Esophagus squamous epithelium (tissue), 5 donors: ENCODE measurements around the gene CRYM. TPM values are rescaled to one million over a fixed set of nuclear protein-coding genes. Genes with fewer than 3 reads are reported as not detected.
"Not testable (repeated sequence)": the region's sequence is repeated elsewhere in the genome, so short reads cannot be mapped to it uniquely, and the experiment has no call there.

Source experiments
- DNase-seq: peaks from one replicate; lab custom pipeline; 2025; lab: John Stamatoyannopoulos, UW
- H3K27ac ChIP-seq, 4 donors: fragments of 200-600 bp; sonication (generic); one replicate each; pipeline ENCODE4 v1.5.1; 2016 to 2019; ENCODE audit warnings: mild to moderate bottlenecking in 1 of 4
- H3K27me3 ChIP-seq, 4 donors: fragments of 200-600 bp; sonication (generic); 1 replicate in 3 of 4; 2 replicates in 1 of 4; pipeline versions ENCODE4 v1.5.1 to v1.6.0; 2017 to 2021; ENCODE audit warnings: antibody characterized with exemption in 1 of 4
- H3K36me3 ChIP-seq, 3 donors: fragments of 200-600 bp; sonication (generic); one replicate each; pipeline ENCODE4 v1.5.1; 2016 to 2019
- H3K4me1 ChIP-seq, 3 donors: fragments of 200-600 bp; sonication (generic); one replicate each; pipeline ENCODE4 v1.5.1; 2017 to 2019
- H3K4me3 ChIP-seq, 4 donors: fragments of 200-600 bp; sonication (generic); 1 replicate in 3 of 4; 2 replicates in 1 of 4; pipeline ENCODE4 v1.5.1; 2016 to 2019; ENCODE audit warnings: mild to moderate bottlenecking in 2 of 4, moderate library complexity in 1 of 4
- H3K9me3 ChIP-seq, 3 donors: fragments of 200-600 bp; sonication (generic); one replicate each; pipeline ENCODE4 v1.5.1; 2016 to 2019
- POLR2A ChIP-seq, 4 donors: fragments of 450-650 bp; IDR thresholded peaks; one replicate each; pipeline ENCODE4 v1.6.1; 2017; ENCODE audit warnings: antibody characterized with exemption in 4 of 4, mild to moderate bottlenecking in 4 of 4, moderate library complexity in 3 of 4
- WGBS, 2 donors: methylation state at CpG; one replicate each; pipeline ENCODE4 v1.1.5; 2018; 5-methylcytosine and 5-hydroxymethylcytosine counted together
- intact Hi-C: fragments of 100-400 bp; cut with DNase I; formaldehyde crosslinking; loops from one replicate; pipeline ENCODE4 v1.15.0; 2022
- total RNA-seq, 4 donors: library from RNA; depleted of rRNA; stranded (reverse); fragments of >200 nt; gene quantifications; one replicate each; pipeline ENCODE4 v1.1.0, GENCODE V29; 2016
- TF ChIP-seq, protein P1 (sequence below), 6 experiments: fragments of 450-650 bp in 4 of 6; fragments of 200-600 bp in 2 of 6; sonication (generic) in 2 of 6; IDR thresholded peaks; one replicate each; pipeline ENCODE4 v1.5.1; 2016 to 2019; ENCODE audit warnings: antibody characterized with exemption in 6 of 6, mild to moderate bottlenecking in 4 of 6, moderate library complexity in 4 of 6
- donor health status: DM: yes; HTN: yes; CAD: no.

CRYM gene
- total RNA-seq, 4 donors from 2014 or later = 2.0 to 13.9 (median 5.8) TPM

DNA sequence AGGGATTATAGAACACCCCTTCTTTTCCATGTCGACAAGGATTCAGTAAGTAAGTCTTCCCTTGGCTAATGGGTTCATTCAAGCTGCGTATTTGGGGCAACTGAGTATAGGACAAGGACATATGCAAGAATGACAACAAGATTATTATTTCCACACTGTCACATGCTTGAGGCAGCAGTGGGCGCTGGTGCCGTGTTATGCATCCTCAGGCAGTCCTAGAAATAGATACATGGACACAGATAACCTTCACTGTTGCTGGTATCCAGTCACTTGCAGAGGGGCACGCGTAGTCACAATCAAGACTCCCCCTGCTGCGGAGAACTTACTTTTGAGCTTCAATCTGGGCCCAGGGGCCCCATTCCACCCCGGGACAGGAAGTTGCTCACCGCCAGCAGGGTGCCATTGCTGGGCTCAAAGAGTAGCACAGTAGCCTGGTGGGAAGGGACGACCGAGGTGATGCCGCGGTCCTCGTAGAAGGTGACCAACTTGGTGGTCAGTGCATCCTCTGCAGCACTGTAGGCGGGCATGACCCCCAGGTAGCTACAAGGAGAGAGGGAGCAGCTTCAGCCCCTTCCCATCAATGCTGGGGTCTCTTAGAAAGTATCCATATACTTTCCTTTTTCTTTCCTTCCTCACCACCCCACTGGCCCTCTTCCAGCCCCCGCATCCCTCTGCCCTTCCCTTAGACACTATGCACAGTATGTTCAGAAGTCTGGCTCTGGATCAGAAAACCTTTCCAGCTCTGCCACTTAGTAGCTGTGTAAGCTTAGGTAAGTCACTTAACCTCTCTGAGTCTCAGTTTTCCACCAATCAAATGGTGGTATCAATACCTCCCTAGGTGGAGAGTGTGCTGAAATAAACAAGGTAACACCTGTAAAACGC lies 804 bp downstream of the CRYM start:
- Histone ChIP-seq H3K4me1 (peaks cover 6 to 13% (median 6%) of the 10 kb centered on the region in 3 donors), H3K27me3 (peaks cover 0 to 76% (median 0%) of the 10 kb centered on the region in 4 donors), H3K27ac (no peak overlapping the region), H3K36me3 (no peaks in the 10 kb centered on the region), H3K4me3 (peak overlapping the region in 3 of 4 donors; percentile 43 to 65 (median 48)), H3K9me3 (no peaks in the 10 kb centered on the region)
- DNase-seq = no peak
- WGBS, 2 donors = 71 to 74% methylated on average over 12 to 13 of the region's 17 CpGs
- no peak for TF ChIP-seq POLR2A (IDR thresholded peaks at IDR 0.05)
- TF ChIP-seq, protein P1, sequence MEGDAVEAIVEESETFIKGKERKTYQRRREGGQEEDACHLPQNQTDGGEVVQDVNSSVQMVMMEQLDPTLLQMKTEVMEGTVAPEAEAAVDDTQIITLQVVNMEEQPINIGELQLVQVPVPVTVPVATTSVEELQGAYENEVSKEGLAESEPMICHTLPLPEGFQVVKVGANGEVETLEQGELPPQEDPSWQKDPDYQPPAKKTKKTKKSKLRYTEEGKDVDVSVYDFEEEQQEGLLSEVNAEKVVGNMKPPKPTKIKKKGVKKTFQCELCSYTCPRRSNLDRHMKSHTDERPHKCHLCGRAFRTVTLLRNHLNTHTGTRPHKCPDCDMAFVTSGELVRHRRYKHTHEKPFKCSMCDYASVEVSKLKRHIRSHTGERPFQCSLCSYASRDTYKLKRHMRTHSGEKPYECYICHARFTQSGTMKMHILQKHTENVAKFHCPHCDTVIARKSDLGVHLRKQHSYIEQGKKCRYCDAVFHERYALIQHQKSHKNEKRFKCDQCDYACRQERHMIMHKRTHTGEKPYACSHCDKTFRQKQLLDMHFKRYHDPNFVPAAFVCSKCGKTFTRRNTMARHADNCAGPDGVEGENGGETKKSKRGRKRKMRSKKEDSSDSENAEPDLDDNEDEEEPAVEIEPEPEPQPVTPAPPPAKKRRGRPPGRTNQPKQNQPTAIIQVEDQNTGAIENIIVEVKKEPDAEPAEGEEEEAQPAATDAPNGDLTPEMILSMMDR (IDR thresholded peaks at IDR 0.05) = no peak
- intact Hi-C loops = loop anchor here (10.0 kb wide), 1 partner anchor 82 kb away; no protein-coding TSS in a partner anchor

DNA sequence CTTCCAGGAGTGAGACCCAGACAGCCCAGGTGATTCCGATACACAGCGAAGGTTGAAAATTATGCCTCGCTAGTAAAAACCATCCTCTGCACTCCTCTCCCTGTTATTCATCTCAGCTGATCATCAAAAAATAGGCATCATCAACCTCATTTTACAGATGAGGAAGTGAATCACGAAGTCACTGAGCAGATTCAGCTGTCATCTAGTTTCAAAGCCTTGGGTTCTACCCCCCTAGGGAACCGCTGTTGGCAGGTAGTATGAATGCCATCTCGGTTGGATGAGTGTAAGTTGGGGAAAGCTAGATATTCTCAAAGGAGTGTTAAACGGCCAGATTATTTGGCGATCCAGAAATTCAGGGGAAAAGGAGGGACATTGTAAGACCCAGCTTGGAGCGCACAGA lies 2.0 kb downstream of the CRYM start:
- intact Hi-C loops = loop anchor here (10.0 kb wide), 1 partner anchor 81 kb away; no protein-coding TSS in a partner anchor
- Histone ChIP-seq H3K4me3 (no peak overlapping the region), H3K27ac (no peak overlapping the region), H3K4me1 (peaks cover 6 to 13% (median 6%) of the 10 kb centered on the region in 3 donors), H3K36me3 (no peaks in the 10 kb centered on the region), H3K27me3 (peaks cover 0 to 70% (median 0%) of the 10 kb centered on the region in 4 donors), H3K9me3 (no peaks in the 10 kb centered on the region)
- WGBS, 2 donors = 81 to 87% methylated on average over 7 to 9 of the region's 9 CpGs
- TF ChIP-seq, protein P1 (IDR thresholded peaks at IDR 0.05) = no peak
- no peak for TF ChIP-seq POLR2A (IDR thresholded peaks at IDR 0.05)
- DNase-seq = no peak

DNA sequence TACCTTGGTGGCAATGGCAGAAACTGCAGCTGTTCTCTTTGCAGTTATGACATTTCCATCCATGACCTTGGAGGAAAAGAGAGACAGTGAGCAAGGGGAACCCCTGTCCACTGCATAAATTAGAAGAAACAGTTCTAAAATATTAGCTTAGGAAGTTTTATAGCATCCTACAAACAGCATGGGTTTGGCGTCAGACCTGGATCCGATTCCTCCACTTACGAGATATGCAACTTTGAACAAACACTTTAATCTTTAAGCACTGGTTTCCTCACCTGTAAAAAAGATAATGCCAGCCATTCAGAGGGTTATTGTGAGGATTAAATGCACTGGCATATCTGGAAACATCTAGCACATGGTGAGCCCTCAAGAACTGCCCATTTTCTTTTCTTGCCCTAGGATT lies 2.6 kb downstream of the CRYM start:
- intact Hi-C loops = loop anchor here (10.0 kb wide), 1 partner anchor 81 kb away; no protein-coding TSS in a partner anchor
- Histone ChIP-seq H3K27ac (no peak overlapping the region), H3K27me3 (peaks cover 0 to 67% (median 0%) of the 10 kb centered on the region in 4 donors), H3K9me3 (no peaks in the 10 kb centered on the region), H3K36me3 (no peaks in the 10 kb centered on the region), H3K4me3 (no peak overlapping the region), H3K4me1 (peaks cover 6 to 13% (median 6%) of the 10 kb centered on the region in 3 donors)
- WGBS, 2 donors = 78 to 91% methylated on average over 3 of the region's 3 CpGs
- DNase-seq = no peak
- TF ChIP-seq, protein P1 (IDR thresholded peaks at IDR 0.05) = no peak
- TF ChIP-seq POLR2A (IDR thresholded peaks at IDR 0.05) = no peak

DNA sequence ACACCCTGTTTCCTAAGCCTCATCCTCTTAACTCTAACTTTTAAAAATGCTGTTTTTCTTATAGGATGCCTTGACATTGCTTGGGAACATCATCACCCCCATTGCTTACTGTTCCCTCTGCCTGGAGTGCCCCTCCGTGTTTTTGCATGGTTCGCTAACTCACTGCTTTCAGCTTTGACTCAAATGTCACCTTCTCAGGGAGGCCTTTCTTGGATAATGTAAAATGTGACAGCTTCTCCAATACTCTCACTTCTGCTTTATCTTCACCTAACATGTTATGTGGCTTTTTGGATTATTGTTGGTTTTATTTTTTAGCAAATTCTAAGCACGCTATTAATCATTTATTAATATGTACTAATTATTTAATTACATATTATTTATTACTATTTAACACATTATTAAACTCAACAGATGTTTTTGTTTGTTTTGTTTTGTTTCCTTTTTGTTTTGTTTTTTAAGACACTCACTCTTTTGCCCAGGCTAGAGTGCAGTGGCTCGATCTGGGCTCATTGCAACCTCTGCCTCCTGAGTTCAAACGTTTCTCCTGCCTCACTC lies 3.8 kb downstream of the CRYM start:
- Histone ChIP-seq H3K4me3 (no peak overlapping the region), H3K27me3 (peaks cover 0 to 58% (median 0%) of the 10 kb centered on the region in 4 donors), H3K36me3 (no peaks in the 10 kb centered on the region), H3K9me3 (no peaks in the 10 kb centered on the region), H3K27ac (no peak overlapping the region), H3K4me1 (peaks cover 6 to 13% (median 6%) of the 10 kb centered on the region in 3 donors)
- 59 to 71% methylated on average over 5 of the region's 5 CpGs for WGBS, 2 donors
- TF ChIP-seq, protein P1 (IDR thresholded peaks at IDR 0.05) = no peak
- TF ChIP-seq POLR2A (IDR thresholded peaks at IDR 0.05) = no peak
- no peak for DNase-seq
- intact Hi-C loops = loop anchor here (10.0 kb wide), 1 partner anchor 79 kb away; no protein-coding TSS in a partner anchor

DNA sequence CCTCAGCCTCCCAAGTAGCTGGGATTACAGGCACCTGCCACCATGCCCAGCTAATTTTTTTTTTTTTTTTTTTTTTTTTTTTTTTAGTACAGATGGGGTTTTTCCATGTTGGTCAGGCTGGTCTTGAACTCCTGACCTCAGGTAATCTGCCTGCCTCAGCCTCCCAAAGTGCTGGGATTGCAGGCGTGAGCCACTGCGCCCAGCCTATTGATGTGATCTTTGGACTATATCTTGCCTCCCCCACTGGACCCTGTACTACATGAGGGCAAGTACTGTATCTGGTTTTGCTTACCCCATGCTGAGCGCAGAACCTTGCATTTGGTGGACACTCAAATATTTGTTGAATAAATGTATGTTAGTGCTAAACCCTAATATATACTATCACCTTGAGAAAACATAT lies 5.3 kb downstream of the CRYM start:
- intact Hi-C loops = loop anchor here (10.0 kb wide), 1 partner anchor 78 kb away; no protein-coding TSS in a partner anchor
- H3K27me3 ChIP-seq = peaks cover 0 to 43% (median 0%) of the 10 kb centered on the region in 4 donors
- not testable (repeated sequence) for H3K9me3 ChIP-seq, H3K4me1 ChIP-seq, H3K4me3 ChIP-seq, H3K27ac ChIP-seq, DNase-seq, H3K36me3 ChIP-seq
- 90 to 97% methylated on average over 2 to 3 of the region's 3 CpGs for WGBS, 2 donors
